HEK293T (cell line): ENCODE results near the gene CEMP1.
"Not testable (repeated sequence)": the region's sequence is repeated elsewhere in the genome, so short reads cannot be mapped to it uniquely, and the experiment has no call there.

ENCODE experiments used
- FOXA1 ChIP-seq: fragments of 450-650 bp; IDR thresholded peaks from 2 replicates; pipeline ENCODE4 v1.6.1; 2016; ENCODE audit warnings: mild to moderate bottlenecking
- FOXM1 ChIP-seq: fragments of 450-650 bp; IDR thresholded peaks from 2 replicates; pipeline ENCODE4 v1.6.1; 2017; ENCODE audit warnings: mild to moderate bottlenecking, borderline replicate concordance
- HDGF ChIP-seq: fragments of 450-650 bp; IDR thresholded peaks from 2 replicates; pipeline ENCODE4 v1.6.1; 2017; ENCODE audit warnings: antibody characterized with exemption, borderline replicate concordance
- SP1 ChIP-seq: fragments of 450-650 bp; IDR thresholded peaks from 2 replicates; pipeline ENCODE4 v1.6.1; 2017

DNA sequence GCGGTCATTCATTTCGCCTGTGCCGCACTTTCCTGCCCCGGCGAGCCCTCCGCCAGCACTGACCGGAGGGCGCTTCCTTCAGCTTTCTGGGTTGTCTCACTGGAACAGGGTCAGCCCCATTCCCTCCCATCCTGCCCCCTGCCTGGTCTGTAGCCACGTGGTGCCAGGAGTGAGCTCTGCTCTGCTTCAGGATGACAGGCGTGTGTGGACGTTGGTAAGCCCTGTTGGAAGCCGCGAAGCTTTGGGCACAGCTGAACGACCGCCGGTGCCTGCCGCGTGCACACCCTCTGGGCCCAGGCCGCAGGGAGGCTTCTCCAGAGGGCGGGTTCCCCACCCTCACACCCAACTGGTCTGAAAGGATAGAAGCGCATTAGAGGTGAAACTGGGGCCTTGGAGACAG, 49.6 kb upstream of the CEMP1 start:
- not testable (repeated sequence) for TF ChIP-seq SP1, FOXM1, HDGF, FOXA1
